ENCODE data around the gene EAF1. TPM values are rescaled to one million over a fixed set of nuclear protein-coding genes. Genes with fewer than 3 reads are reported as not detected.
"Not testable (repeated sequence)": the region's sequence is repeated elsewhere in the genome, so short reads cannot be mapped to it uniquely, and the experiment has no call there.

The EAF1 gene
- total RNA-seq, 1 donor from 2014 or later = 23.9 TPM

DNA sequence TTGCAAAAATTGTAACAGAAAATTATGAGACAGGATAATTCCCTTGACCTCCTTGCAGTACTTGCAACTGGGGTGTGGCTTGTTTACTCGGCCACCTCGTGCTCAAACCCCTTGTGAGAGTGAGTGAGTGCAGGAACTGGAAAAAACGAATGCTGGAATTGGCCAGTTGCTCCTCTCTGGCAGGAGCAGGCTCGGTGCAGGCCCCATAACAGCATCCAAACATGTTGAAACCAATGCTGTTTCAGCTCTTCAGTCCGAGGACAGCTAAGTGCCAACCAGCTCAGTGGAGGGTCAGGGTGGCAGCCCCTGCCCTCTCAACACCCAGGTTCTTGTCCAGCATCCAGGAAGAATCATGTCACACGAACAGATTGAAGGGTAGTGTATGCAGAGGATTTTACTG lies 36.9 kb upstream of the EAF1 start:
- no peaks in the 10 kb centered on the region for H3K4me1 Mint-ChIP-seq (ENCODE audit: unreplicated experiment)
- peaks cover 6% of the 10 kb centered on the region for H3K36me3 Mint-ChIP-seq (ENCODE audit: low read depth, unreplicated experiment)
- TF ChIP-seq, protein P1, sequence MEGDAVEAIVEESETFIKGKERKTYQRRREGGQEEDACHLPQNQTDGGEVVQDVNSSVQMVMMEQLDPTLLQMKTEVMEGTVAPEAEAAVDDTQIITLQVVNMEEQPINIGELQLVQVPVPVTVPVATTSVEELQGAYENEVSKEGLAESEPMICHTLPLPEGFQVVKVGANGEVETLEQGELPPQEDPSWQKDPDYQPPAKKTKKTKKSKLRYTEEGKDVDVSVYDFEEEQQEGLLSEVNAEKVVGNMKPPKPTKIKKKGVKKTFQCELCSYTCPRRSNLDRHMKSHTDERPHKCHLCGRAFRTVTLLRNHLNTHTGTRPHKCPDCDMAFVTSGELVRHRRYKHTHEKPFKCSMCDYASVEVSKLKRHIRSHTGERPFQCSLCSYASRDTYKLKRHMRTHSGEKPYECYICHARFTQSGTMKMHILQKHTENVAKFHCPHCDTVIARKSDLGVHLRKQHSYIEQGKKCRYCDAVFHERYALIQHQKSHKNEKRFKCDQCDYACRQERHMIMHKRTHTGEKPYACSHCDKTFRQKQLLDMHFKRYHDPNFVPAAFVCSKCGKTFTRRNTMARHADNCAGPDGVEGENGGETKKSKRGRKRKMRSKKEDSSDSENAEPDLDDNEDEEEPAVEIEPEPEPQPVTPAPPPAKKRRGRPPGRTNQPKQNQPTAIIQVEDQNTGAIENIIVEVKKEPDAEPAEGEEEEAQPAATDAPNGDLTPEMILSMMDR (IDR thresholded peaks at IDR 0.05; ENCODE audit: unreplicated experiment) = no peak
- DNase-seq (ENCODE audit: low spot score) = no peak
- H3K9me3 Mint-ChIP-seq (ENCODE audit: unreplicated experiment) = no peaks in the 10 kb centered on the region
- no peaks in the 10 kb centered on the region for H3K27me3 Mint-ChIP-seq (ENCODE audit: unreplicated experiment)
- H3K4me3 Mint-ChIP-seq (ENCODE audit: unreplicated experiment) = no peak overlapping the region
- H3K27ac Mint-ChIP-seq (ENCODE audit: unreplicated experiment) = no peak overlapping the region

DNA sequence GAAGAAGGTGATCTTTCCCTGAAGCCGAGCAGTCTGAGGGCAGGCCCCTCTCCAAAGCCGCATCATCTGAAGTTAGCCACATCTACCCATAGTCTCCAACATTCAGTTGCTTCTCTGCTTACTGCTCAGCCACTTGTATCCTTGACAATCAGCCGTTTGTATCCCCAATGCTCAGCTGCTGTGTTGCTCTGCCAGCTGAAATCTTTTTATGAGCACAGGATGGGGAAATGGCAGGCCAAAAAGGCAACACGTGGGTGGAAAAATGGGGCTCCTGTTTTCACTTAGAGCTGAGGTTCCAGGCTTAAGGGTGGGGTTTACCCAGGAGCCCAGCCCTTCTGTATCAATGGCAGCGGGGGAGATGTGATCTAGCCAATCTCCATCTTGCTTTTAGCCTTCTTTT lies 36.4 kb upstream of the EAF1 start:
- Mint-ChIP-seq H3K9me3 (ENCODE audit: unreplicated experiment) (no peaks in the 10 kb centered on the region), H3K4me1 (ENCODE audit: unreplicated experiment) (no peaks in the 10 kb centered on the region), H3K27ac (ENCODE audit: unreplicated experiment) (no peak overlapping the region), H3K27me3 (ENCODE audit: unreplicated experiment) (no peaks in the 10 kb centered on the region), H3K4me3 (ENCODE audit: unreplicated experiment) (no peak overlapping the region), H3K36me3 (ENCODE audit: low read depth, unreplicated experiment) (peaks cover under 1% of the 10 kb centered on the region)
- no peak for DNase-seq (ENCODE audit: low spot score)
- TF ChIP-seq, protein P1 (IDR thresholded peaks at IDR 0.05; ENCODE audit: unreplicated experiment) = no peak

DNA sequence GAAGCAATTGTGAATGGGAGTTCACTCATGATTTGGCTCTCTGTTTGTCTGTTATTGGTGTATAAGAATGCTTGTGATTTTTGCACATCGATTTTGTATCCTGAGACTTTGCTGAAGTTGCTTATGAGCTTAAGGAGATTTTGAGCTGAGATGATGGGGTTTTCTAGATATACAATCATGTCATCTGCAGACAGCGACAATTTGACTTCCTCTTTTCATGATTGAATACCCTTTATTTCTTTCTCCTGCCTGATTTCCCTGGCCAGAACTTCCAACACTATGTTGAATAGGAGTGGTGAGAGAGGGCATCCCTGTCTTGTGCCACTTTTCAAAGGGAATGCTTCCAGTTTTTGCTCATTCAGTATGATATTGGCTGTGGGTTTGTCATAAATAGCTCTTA lies 34.1 kb upstream of the EAF1 start:
- H3K36me3 Mint-ChIP-seq (ENCODE audit: low read depth, unreplicated experiment); H3K9me3 Mint-ChIP-seq (ENCODE audit: unreplicated experiment); H3K4me1 Mint-ChIP-seq (ENCODE audit: unreplicated experiment); H3K4me3 Mint-ChIP-seq (ENCODE audit: unreplicated experiment); H3K27ac Mint-ChIP-seq (ENCODE audit: unreplicated experiment); H3K27me3 Mint-ChIP-seq (ENCODE audit: unreplicated experiment); DNase-seq (ENCODE audit: low spot score): not testable (repeated sequence)

DNA sequence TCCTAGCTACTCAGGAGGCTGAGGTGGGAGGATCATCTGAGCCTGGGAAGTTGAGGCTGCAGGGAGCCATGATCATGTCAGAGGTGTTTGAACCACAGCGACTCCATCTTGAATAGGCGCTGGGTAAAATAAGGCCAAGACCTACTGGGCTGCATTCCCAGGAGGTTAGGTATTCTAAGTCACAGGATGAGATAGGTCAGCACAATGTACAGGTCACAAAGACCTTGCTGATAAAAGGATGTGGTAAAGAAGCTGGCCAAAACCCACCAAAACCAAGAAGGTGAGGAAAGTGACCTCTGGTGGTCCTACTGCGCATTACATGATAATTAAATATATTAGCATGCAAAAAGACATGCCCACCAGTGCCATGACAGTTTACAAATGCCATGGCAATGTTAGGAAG lies 28.7 kb upstream of the EAF1 start:
- H3K27me3 Mint-ChIP-seq (ENCODE audit: unreplicated experiment); H3K4me1 Mint-ChIP-seq (ENCODE audit: unreplicated experiment); H3K27ac Mint-ChIP-seq (ENCODE audit: unreplicated experiment); H3K9me3 Mint-ChIP-seq (ENCODE audit: unreplicated experiment); H3K36me3 Mint-ChIP-seq (ENCODE audit: low read depth, unreplicated experiment); H3K4me3 Mint-ChIP-seq (ENCODE audit: unreplicated experiment): not testable (repeated sequence)
- TF ChIP-seq, protein P1 (IDR thresholded peaks at IDR 0.05; ENCODE audit: unreplicated experiment) = peak; percentile 81
- peak; percentile 44 for DNase-seq (ENCODE audit: low spot score)

DNA sequence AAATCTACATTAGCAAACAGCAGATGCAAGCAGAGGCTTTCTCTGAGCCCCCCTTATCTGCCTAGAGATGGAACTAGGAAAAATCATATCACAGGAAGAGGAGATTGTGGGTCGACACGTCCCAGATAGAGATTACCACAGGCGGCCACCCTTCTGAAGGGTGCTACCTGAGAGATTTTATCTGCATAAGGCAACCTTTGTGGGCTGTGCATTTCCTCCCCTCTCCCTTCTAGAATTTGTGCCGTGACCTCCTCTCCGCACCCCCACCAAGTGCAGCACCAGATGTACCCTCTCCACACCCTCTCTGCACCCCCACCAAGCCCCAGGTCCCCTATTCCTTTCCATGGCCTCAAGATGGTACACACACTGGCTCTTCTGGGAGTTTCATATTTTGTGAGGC lies 27.4 kb upstream of the EAF1 start:
- H3K4me1 Mint-ChIP-seq (ENCODE audit: unreplicated experiment) = no peaks in the 10 kb centered on the region
- no peak overlapping the region for H3K4me3 Mint-ChIP-seq (ENCODE audit: unreplicated experiment)
- H3K36me3 Mint-ChIP-seq (ENCODE audit: low read depth, unreplicated experiment) = no peaks in the 10 kb centered on the region
- TF ChIP-seq, protein P1 (IDR thresholded peaks at IDR 0.05; ENCODE audit: unreplicated experiment) = no peak
- no peak overlapping the region for H3K27ac Mint-ChIP-seq (ENCODE audit: unreplicated experiment)
- peaks cover 5% of the 10 kb centered on the region for H3K27me3 Mint-ChIP-seq (ENCODE audit: unreplicated experiment)
- H3K9me3 Mint-ChIP-seq (ENCODE audit: unreplicated experiment) = no peaks in the 10 kb centered on the region
- no peak for DNase-seq (ENCODE audit: low spot score)

DNA sequence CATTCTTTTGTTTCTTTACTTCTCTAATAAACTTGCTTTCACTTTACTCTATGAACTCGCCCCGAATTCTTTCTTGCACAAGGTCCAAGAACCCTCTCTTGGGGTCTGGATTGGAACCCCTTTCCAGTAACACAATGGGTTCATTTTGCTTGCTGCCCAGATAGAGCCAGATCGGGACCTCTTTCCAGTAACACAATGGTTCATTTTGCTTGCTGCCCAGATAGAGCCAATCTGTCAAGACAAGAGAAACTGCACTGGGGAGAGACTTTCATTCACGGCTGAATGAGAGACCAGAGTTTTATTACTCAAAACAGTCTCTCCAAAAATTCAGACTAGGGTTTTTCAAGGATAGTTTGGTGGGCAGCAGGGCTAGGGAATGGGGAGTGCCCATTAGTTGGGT lies 25.5 kb upstream of the EAF1 start:
- TF ChIP-seq, protein P1 (IDR thresholded peaks at IDR 0.05; ENCODE audit: unreplicated experiment) = no peak
- DNase-seq (ENCODE audit: low spot score) = no peak
- peaks cover 5% of the 10 kb centered on the region for H3K27me3 Mint-ChIP-seq (ENCODE audit: unreplicated experiment)
- no peak overlapping the region for H3K27ac Mint-ChIP-seq (ENCODE audit: unreplicated experiment)
- no peak overlapping the region for H3K4me3 Mint-ChIP-seq (ENCODE audit: unreplicated experiment)
- no peaks in the 10 kb centered on the region for H3K36me3 Mint-ChIP-seq (ENCODE audit: low read depth, unreplicated experiment)
- H3K9me3 Mint-ChIP-seq (ENCODE audit: unreplicated experiment) = no peaks in the 10 kb centered on the region
- H3K4me1 Mint-ChIP-seq (ENCODE audit: unreplicated experiment) = no peaks in the 10 kb centered on the region
